NB4 (cell line): ENCODE measurements around the gene CABLES1.

ENCODE experiments used
- DNase-seq: peaks from one replicate; pipeline ENCODE4 v3.0.0; 2010; ENCODE audit warnings: low read depth
- H3K4me3 ChIP-seq: one replicate; pipeline ENCODE4 v1.5.1; 2011; ENCODE audit warnings: mild to moderate bottlenecking, low read depth, low read length, moderate library complexity
- CTCF ChIP-seq: IDR thresholded peaks from one replicate; pipeline ENCODE4 v1.5.1; 2012; ENCODE audit warnings: low read depth, low read length
- MAX ChIP-seq: IDR thresholded peaks from 2 replicates; pipeline ENCODE4 v1.6.1; 2011; ENCODE audit warnings: low read depth, low read length
- MYC ChIP-seq: IDR thresholded peaks from 2 replicates; pipeline ENCODE4 v1.6.1; 2011; ENCODE audit warnings: low read depth, low read length
- POLR2A ChIP-seq: IDR thresholded peaks from 2 replicates; pipeline ENCODE4 v1.6.1; 2011; ENCODE audit warnings: mild to moderate bottlenecking; ENCODE audit not compliant: insufficient read length; ENCODE audit errors: extremely low read depth

Gene CABLES1

GRCh38 chr18:23200756-23201155, 65.5 kb downstream of the CABLES1 start:
- TF ChIP-seq MYC (no peak), POLR2A (no peak), CTCF (no peak), MAX (no peak)
- no peak overlapping the region for H3K4me3 ChIP-seq
- DNase-seq, result no peak

- no peak overlapping the region for H3K4me3 ChIP-seq
- TF ChIP-seq CTCF, result no peak
- TF ChIP-seq MYC, result no peak
- TF ChIP-seq MAX, result no peak
- no peak for TF ChIP-seq POLR2A
- no peak for DNase-seq
Measured at GRCh38 chr18:23201741-23202140, 66.5 kb downstream of the CABLES1 start.

- no peak for DNase-seq
- H3K4me3 ChIP-seq, result no peak overlapping the region
- TF ChIP-seq POLR2A (no peak), MYC (no peak), MAX (no peak), CTCF (no peak)
Measured at GRCh38 chr18:23203891-23204432, 68.7 kb downstream of the CABLES1 start.

- H3K4me3 ChIP-seq, result no peak overlapping the region
- no peak for DNase-seq
- TF ChIP-seq MYC (no peak), MAX (no peak), CTCF (no peak), POLR2A (no peak)
Measured at GRCh38 chr18:23204589-23205235, 69.4 kb downstream of the CABLES1 start.

GRCh38 chr18:23205980-23206379, 70.7 kb downstream of the CABLES1 start:
- no peak for TF ChIP-seq POLR2A
- no peak for TF ChIP-seq MYC
- TF ChIP-seq CTCF, result no peak
- no peak for TF ChIP-seq MAX

More at GRCh38 chr18:23205980-23206379, 70.7 kb downstream of the CABLES1 start:
- DNase-seq, result no peak
- H3K4me3 ChIP-seq, result no peak overlapping the region
